Rectal smooth muscle tissue (tissue), 1 donor: Measurements from ENCODE around the gene WIZ.
"Not testable (repeated sequence)": the region's sequence is repeated elsewhere in the genome, so short reads cannot be mapped to it uniquely, and the experiment has no call there.

ENCODE experiments used
- H3K27ac ChIP-seq: one replicate; pipeline ENCODE4 v1.7.0; 2013; ENCODE audit warnings: low read depth, low read length, inconsistent platforms
- H3K27me3 ChIP-seq: one replicate; pipeline ENCODE4 v1.7.0; 2013; ENCODE audit warnings: low read length; ENCODE audit not compliant: control insufficient read depth, insufficient read depth
- H3K36me3 ChIP-seq: one replicate; pipeline ENCODE4 v1.7.0; 2013; ENCODE audit warnings: low read length; ENCODE audit not compliant: control insufficient read depth, insufficient read depth
- H3K4me1 ChIP-seq: one replicate; pipeline ENCODE4 v1.7.0; 2013; ENCODE audit warnings: low read length; ENCODE audit not compliant: control insufficient read depth, insufficient read depth
- H3K4me3 ChIP-seq: one replicate; pipeline ENCODE4 v1.7.0; 2013; ENCODE audit warnings: low read length
- H3K9ac ChIP-seq: one replicate; pipeline ENCODE4 v1.7.0; 2013; ENCODE audit warnings: low read length

Gene WIZ

GRCh38 chr19:15399635-15400034 lies 50.1 kb downstream of the WIZ start:
- H3K36me3 ChIP-seq = peaks cover 59% of the 10 kb centered on the region
- no peak overlapping the region for H3K27ac ChIP-seq
- peaks cover 32% of the 10 kb centered on the region for H3K4me1 ChIP-seq
- no peak overlapping the region for H3K4me3 ChIP-seq
- no peaks in the 10 kb centered on the region for H3K27me3 ChIP-seq
- no peak overlapping the region for H3K9ac ChIP-seq

- Histone ChIP-seq H3K36me3 (peaks cover 59% of the 10 kb centered on the region), H3K27ac (no peak overlapping the region), H3K9ac (no peak overlapping the region), H3K4me3 (no peak overlapping the region), H3K4me1 (peaks cover 27% of the 10 kb centered on the region), H3K27me3 (no peaks in the 10 kb centered on the region)
These were observed 50.6 kb downstream of the WIZ start for GRCh38 chr19:15399234-15399515.

- Histone ChIP-seq H3K27ac (no peak overlapping the region), H3K4me3 (no peak overlapping the region), H3K9ac (no peak overlapping the region), H3K4me1 (peaks cover 22% of the 10 kb centered on the region), H3K36me3 (peaks cover 59% of the 10 kb centered on the region), H3K27me3 (no peaks in the 10 kb centered on the region)
These were observed 51.1 kb downstream of the WIZ start for GRCh38 chr19:15398501-15399233.

- H3K36me3 ChIP-seq = peaks cover 61% of the 10 kb centered on the region
- H3K9ac ChIP-seq = no peak overlapping the region
These were observed 52.0 kb downstream of the WIZ start for GRCh38 chr19:15397782-15398181.

GRCh38 chr19:15397236-15397635 lies 52.5 kb downstream of the WIZ start:
- Histone ChIP-seq H3K4me1 (peaks cover 8% of the 10 kb centered on the region), H3K4me3 (no peak overlapping the region), H3K27me3 (no peaks in the 10 kb centered on the region), H3K36me3 (peaks cover 56% of the 10 kb centered on the region), H3K9ac (no peak overlapping the region), H3K27ac (no peak overlapping the region)

More at GRCh38 chr19:15397782-15398181, 52.0 kb downstream of the WIZ start:
- peaks cover 13% of the 10 kb centered on the region for H3K4me1 ChIP-seq
- H3K4me3 ChIP-seq = no peak overlapping the region
- no peak overlapping the region for H3K27ac ChIP-seq
- no peaks in the 10 kb centered on the region for H3K27me3 ChIP-seq

GRCh38 chr19:15396436-15396835 lies 53.3 kb downstream of the WIZ start:
- Histone ChIP-seq H3K27ac (no peak overlapping the region), H3K27me3 (no peaks in the 10 kb centered on the region), H3K4me1 (peaks cover under 1% of the 10 kb centered on the region), H3K36me3 (peaks cover 52% of the 10 kb centered on the region), H3K9ac (no peak overlapping the region), H3K4me3 (no peak overlapping the region)

GRCh38 chr19:15395251-15395650 lies 54.5 kb downstream of the WIZ start:
- not testable (repeated sequence) for H3K4me1 ChIP-seq, H3K4me3 ChIP-seq, H3K27me3 ChIP-seq, H3K27ac ChIP-seq, H3K9ac ChIP-seq
- H3K36me3 ChIP-seq = peaks cover 40% of the 10 kb centered on the region

- Histone ChIP-seq H3K27ac (no peak overlapping the region), H3K27me3 (no peaks in the 10 kb centered on the region), H3K9ac (no peak overlapping the region), H3K4me1 (no peaks in the 10 kb centered on the region), H3K4me3 (no peak overlapping the region), H3K36me3 (peaks cover 35% of the 10 kb centered on the region)
These were observed 55.3 kb downstream of the WIZ start for GRCh38 chr19:15394426-15394825.

- Histone ChIP-seq H3K9ac (no peak overlapping the region), H3K27me3 (no peaks in the 10 kb centered on the region), H3K27ac (no peak overlapping the region), H3K36me3 (peaks cover 30% of the 10 kb centered on the region), H3K4me3 (no peak overlapping the region), H3K4me1 (no peaks in the 10 kb centered on the region)
These were observed 55.8 kb downstream of the WIZ start for GRCh38 chr19:15393963-15394362.

GRCh38 chr19:15390814-15391213 lies 58.9 kb downstream of the WIZ start:
- Histone ChIP-seq H3K27me3 (no peaks in the 10 kb centered on the region), H3K4me1 (no peaks in the 10 kb centered on the region), H3K4me3 (no peak overlapping the region), H3K27ac (no peak overlapping the region), H3K9ac (no peak overlapping the region), H3K36me3 (peaks cover 8% of the 10 kb centered on the region)

- no peaks in the 10 kb centered on the region for H3K27me3 ChIP-seq
- no peak overlapping the region for H3K27ac ChIP-seq
- no peak overlapping the region for H3K9ac ChIP-seq
- peaks cover 6% of the 10 kb centered on the region for H3K36me3 ChIP-seq
- peaks cover 11% of the 10 kb centered on the region for H3K4me1 ChIP-seq
- H3K4me3 ChIP-seq = no peak overlapping the region
These were observed 67.9 kb downstream of the WIZ start for GRCh38 chr19:15381864-15382263.

GRCh38 chr19:15381429-15381828 lies 68.3 kb downstream of the WIZ start:
- Histone ChIP-seq H3K36me3 (peaks cover 4% of the 10 kb centered on the region), H3K4me3 (no peak overlapping the region), H3K27ac (no peak overlapping the region), H3K4me1 (peaks cover 11% of the 10 kb centered on the region), H3K27me3 (no peaks in the 10 kb centered on the region), H3K9ac (no peak overlapping the region)

GRCh38 chr19:15379999-15380647 lies 69.6 kb downstream of the WIZ start:
- H3K27me3 ChIP-seq = no peaks in the 10 kb centered on the region
- H3K36me3 ChIP-seq = peaks cover 2% of the 10 kb centered on the region
- H3K4me3 ChIP-seq = peak overlapping the region; percentile 73
- H3K9ac ChIP-seq = peak overlapping the region; percentile 13
- H3K27ac ChIP-seq = peak overlapping the region; percentile 78
- peaks cover 11% of the 10 kb centered on the region for H3K4me1 ChIP-seq
